Renal cortical epithelial cell (primary cell): ENCODE measurements around the gene SKP1. TPM values are rescaled to one million over a fixed set of nuclear protein-coding genes. Genes with fewer than 3 reads are reported as not detected.

ENCODE experiments used
- DNase-seq: peaks from one replicate; pipeline ENCODE4 v3.0.0-alpha.2; 2011; ENCODE audit warnings: low read depth
- total RNA-seq: library from RNA; depleted of rRNA; stranded (reverse); fragments of >200 nt; gene quantifications from 2 replicates; pipeline ENCODE4 v1.2.3, GENCODE V29; 2014

Gene SKP1
- total RNA-seq, 1 donor from 2014 or later: 668 TPM

- DNase-seq: no peak
Observed at GRCh38 chr5:134130239-134130945, 46.4 kb downstream of the SKP1 start.

- no peak for DNase-seq
Observed at GRCh38 chr5:134129411-134130238, 47.1 kb downstream of the SKP1 start.

- DNase-seq: no peak
Observed at GRCh38 chr5:134128648-134128995, 48.1 kb downstream of the SKP1 start.

GRCh38 chr5:134127988-134128647 lies 48.6 kb downstream of the SKP1 start:
- no peak for DNase-seq

GRCh38 chr5:134127376-134127861 lies 49.3 kb downstream of the SKP1 start:
- peak; percentile 36 for DNase-seq

- DNase-seq: peak; percentile 80
Observed at GRCh38 chr5:134125039-134126015, 51.4 kb downstream of the SKP1 start.

- DNase-seq: no peak
Observed at GRCh38 chr5:134124289-134125038, 52.3 kb downstream of the SKP1 start.

GRCh38 chr5:134123360-134123759 lies 53.4 kb downstream of the SKP1 start:
- no peak for DNase-seq

- no peak for DNase-seq
Observed at GRCh38 chr5:134122530-134122929, 54.2 kb downstream of the SKP1 start.

- DNase-seq: no peak
Observed at GRCh38 chr5:134120386-134121138, 56.2 kb downstream of the SKP1 start.

- DNase-seq: no peak
Observed at GRCh38 chr5:134119720-134120119, 57.0 kb downstream of the SKP1 start.

GRCh38 chr5:134118212-134118835 lies 58.4 kb downstream of the SKP1 start:
- no peak for DNase-seq

- no peak for DNase-seq
Observed at GRCh38 chr5:134116789-134117761, 59.7 kb downstream of the SKP1 start.

- DNase-seq: no peak
Observed at GRCh38 chr5:134116286-134116685, 60.5 kb downstream of the SKP1 start.

- DNase-seq: no peak
Observed at GRCh38 chr5:134115806-134116175, 61.0 kb downstream of the SKP1 start.

- DNase-seq: peak; percentile 21
Observed at GRCh38 chr5:134114886-134115805, 61.6 kb downstream of the SKP1 start.
